Left lung (tissue), 10 donors: ENCODE measurements around the gene ACTN4. TPM values are rescaled to one million over a fixed set of nuclear protein-coding genes. Genes with fewer than 3 reads are reported as not detected.

Source experiments
- ATAC-seq: fragments of 200-7000 bp; cut with Tn5 transposase; one replicate; pipeline ENCODE4 v1.9.1; 2020; ENCODE audit warnings: moderate library complexity
- DNase-seq, 4 donors: peaks; one replicate each; pipeline ENCODE4 v3.0.0-alpha.2; 2013 to 2020
- H3K27ac ChIP-seq, 2 donors: fragments of 200-600 bp; sonication (generic) in 1 of 2; one replicate each; pipeline versions ENCODE4 v1.5.0 to v1.8.0; 2020 to 2021
- H3K27me3 ChIP-seq, 2 donors: fragments of 200-600 bp; sonication (generic) in 1 of 2; one replicate each; pipeline versions ENCODE4 v1.5.0 to v1.8.0; 2020 to 2021
- H3K36me3 ChIP-seq, 2 donors: fragments of 200-600 bp; sonication (generic) in 1 of 2; one replicate each; pipeline versions ENCODE4 v1.5.0 to v1.8.0; 2020 to 2021
- H3K4me1 ChIP-seq, 2 donors: fragments of 200-600 bp; one replicate each; pipeline ENCODE4 v1.8.0; 2021
- H3K4me3 ChIP-seq, 2 donors: fragments of 200-600 bp; sonication (generic) in 1 of 2; one replicate each; pipeline versions ENCODE4 v1.5.0 to v1.8.0; 2020 to 2021; ENCODE audit warnings: mild to moderate bottlenecking in 1 of 2
- H3K9me3 ChIP-seq, 2 donors: fragments of 200-600 bp; sonication (generic) in 1 of 2; one replicate each; pipeline versions ENCODE4 v1.5.0 to v1.8.0; 2020 to 2021
- CTCF ChIP-seq, 2 donors: fragments of 200-600 bp; sonication (generic) in 1 of 2; IDR thresholded peaks; one replicate each; pipeline versions ENCODE4 v1.5.0 to v1.8.0; 2021; ENCODE audit warnings: antibody characterized with exemption in 2 of 2
- intact Hi-C, 2 donors: fragments of 100-400 bp; cut with DNase I; formaldehyde crosslinking; loops; one replicate each; pipeline versions ENCODE4 v1.11.2 to v1.14.2; 2022
- polyA plus RNA-seq, 6 donors: library from polyadenylated mRNA; unstranded; fragments of 120-200 nt; gene quantifications; one replicate each; pipeline ENCODE4 v1.2.1, GENCODE V29; 2013; ENCODE audit not compliant: insufficient read length in 6 of 6
- total RNA-seq, 2 donors: library from RNA; stranded (reverse); fragmentation: NEBNext Ultra II Directional; extraction: Animal tissue kit (Norgen Biotek cat#: 25700); gene quantifications; one replicate each; pipeline ENCODE4 v1.2.1, GENCODE V29; 2021
- donor health status: DM: no; HTN: yes; CAD: no.
- donor health status: DM: no; HTN: no; CAD: no.

ACTN4 gene
- total and polyA plus RNA-seq, 8 donors = 373 to 647 (median 402) TPM

GRCh38 chr19:38726761-38727301, 79.4 kb downstream of the ACTN4 start:
- Histone ChIP-seq H3K36me3 (peaks cover 2 to 98% of the 10 kb centered on the region in 2 donors), H3K27ac (peak overlapping the region in 1 of 2 donors; percentile 45), H3K9me3 (no peaks in the 10 kb centered on the region), H3K27me3 (no peaks in the 10 kb centered on the region), H3K4me3 (no peak overlapping the region), H3K4me1 (peaks cover 0 to 17% of the 10 kb centered on the region in 2 donors)
- ATAC-seq (no peak), DNase-seq (no peak)
- intact Hi-C loops = loop anchor here (10.0 kb wide), 2 partner anchors 72 to 92 kb away; no protein-coding TSS in a partner anchor
- no peak for TF ChIP-seq CTCF (IDR thresholded peaks at IDR 0.05)

DNA sequence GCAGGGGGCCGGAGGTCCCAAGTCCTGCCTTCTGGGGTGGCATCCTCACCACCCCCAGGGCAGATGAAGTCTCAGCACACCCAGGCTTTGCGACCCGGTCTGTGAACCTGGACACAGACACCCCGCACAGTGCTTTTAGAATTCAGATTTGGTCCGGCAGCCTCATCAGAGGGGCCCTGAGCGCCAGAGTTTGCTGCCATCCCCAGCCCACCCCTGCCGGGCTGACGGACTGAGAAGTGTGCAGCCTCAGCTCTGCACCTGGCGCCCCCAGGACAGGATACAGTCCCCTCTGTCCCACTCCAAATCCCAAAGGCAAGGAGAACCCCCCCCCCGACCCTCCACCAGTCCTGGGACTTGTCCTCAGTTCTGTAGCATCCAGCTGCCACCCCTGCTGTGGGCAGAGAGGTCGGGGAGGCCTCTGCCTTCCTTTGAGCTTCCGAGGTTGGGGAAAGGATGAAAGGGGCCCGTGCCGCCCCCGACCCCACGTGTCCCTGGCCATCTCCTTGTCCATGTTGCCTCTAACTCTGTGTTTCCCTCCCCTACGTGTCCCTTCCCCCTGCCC, 79.9 kb downstream of the ACTN4 start:
- ATAC-seq (no peak), DNase-seq (peak in 1 of 4 donors; percentile 55)
- Histone ChIP-seq H3K36me3 (peaks cover 0 to 97% of the 10 kb centered on the region in 2 donors), H3K4me3 (no peak overlapping the region), H3K9me3 (no peaks in the 10 kb centered on the region), H3K27ac (peak overlapping the region in 1 of 2 donors; percentile 45), H3K27me3 (no peaks in the 10 kb centered on the region), H3K4me1 (peaks cover 0 to 20% of the 10 kb centered on the region in 2 donors)
- no peak for TF ChIP-seq CTCF (IDR thresholded peaks at IDR 0.05)
- intact Hi-C loops = loop anchor here (10.0 kb wide), 2 partner anchors 73 to 93 kb away; no protein-coding TSS in a partner anchor

DNA sequence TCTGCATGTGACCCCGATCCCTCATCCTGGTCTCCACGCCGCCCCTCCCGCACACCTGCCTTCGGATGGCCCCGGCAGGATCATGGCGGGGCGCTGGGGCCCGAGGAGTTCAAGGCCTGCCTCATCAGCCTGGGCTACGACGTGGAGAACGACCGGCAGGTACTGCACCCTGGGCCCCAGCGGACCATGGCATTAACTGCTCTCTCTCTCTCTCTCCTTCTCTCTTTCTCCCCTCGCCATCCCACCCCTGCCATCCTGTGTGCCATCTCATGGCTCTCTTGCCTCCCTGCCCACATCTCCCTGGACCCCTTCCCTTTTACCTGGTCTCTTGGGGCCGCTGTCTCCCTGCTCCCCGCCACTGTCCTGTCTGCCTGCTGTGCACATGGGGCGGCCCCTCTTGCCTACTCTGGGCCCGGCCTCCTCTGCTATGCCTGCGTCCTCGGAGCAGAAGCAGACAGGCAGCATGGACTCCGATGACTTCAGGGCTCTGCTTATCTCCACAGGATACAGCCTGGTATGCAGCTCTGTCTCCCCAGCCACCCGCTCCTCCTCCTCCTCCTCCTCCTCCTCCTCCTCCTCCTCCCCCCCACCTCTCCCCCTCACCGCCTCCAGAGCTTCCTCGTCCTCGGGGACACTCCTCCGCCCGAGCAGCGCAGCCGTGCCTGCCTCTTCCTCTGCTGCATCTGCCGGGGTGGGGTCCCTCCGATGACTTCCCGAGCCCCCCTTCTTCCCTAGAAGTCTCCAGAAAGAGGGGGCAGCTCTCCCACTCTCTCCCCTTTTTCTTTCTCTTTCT, 80.6 kb downstream of the ACTN4 start:
- ATAC-seq (no peak), DNase-seq (peak in 2 of 4 donors; percentile 33 to 62)
- no peak overlapping the region for H3K4me3 ChIP-seq
- no peak for TF ChIP-seq CTCF (IDR thresholded peaks at IDR 0.05)
- H3K9me3 ChIP-seq = no peaks in the 10 kb centered on the region
- intact Hi-C loops = loop anchor here (10.0 kb wide), 2 partner anchors 73 to 93 kb away; no protein-coding TSS in a partner anchor
- H3K27ac ChIP-seq = peak overlapping the region; percentile 13 to 30
- peaks cover 0 to 90% of the 10 kb centered on the region in 2 donors for H3K36me3 ChIP-seq
- H3K4me1 ChIP-seq = peaks cover 0 to 27% of the 10 kb centered on the region in 2 donors
- H3K27me3 ChIP-seq = no peaks in the 10 kb centered on the region

DNA sequence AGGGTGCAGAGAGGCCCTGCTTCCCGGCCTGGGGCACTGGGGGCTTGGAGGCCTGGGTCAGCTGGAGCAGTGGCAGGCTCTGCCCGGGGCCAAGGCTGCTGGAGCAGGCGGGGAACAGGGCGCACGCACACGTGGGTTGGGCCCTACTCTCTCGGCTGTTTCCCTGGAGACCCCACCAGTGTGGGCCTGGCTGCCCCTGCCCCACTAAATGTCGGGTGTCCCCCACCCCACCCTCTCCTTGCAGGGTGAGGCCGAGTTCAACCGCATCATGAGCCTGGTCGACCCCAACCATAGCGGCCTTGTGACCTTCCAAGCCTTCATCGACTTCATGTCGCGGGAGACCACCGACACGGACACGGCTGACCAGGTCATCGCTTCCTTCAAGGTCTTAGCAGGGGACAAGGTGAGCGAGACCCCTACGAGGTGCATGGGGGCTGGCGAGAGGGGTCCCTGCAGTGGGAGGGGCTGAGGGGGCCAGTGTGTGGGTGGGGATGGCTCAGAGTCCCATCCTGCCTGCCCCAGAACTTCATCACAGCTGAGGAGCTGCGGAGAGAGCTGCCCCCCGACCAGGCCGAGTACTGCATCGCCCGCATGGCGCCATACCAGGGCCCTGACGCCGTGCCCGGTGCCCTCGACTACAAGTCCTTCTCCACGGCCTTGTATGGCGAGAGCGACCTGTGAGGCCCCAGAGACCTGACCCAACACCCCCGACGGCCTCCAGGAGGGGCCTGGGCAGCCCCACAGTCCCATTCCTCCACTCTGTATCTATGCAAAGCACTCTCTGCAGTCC, 81.5 kb downstream of the ACTN4 start:
- Histone ChIP-seq H3K27ac (peak overlapping the region in 1 of 2 donors; percentile 23), H3K36me3 (peaks cover 0 to 82% of the 10 kb centered on the region in 2 donors), H3K9me3 (no peaks in the 10 kb centered on the region), H3K4me1 (peaks cover 0 to 36% of the 10 kb centered on the region in 2 donors), H3K27me3 (no peaks in the 10 kb centered on the region), H3K4me3 (no peak overlapping the region)
- no peak for TF ChIP-seq CTCF (IDR thresholded peaks at IDR 0.05)
- intact Hi-C loops = loop anchor here (10.0 kb wide), 2 partner anchors 74 to 94 kb away; no protein-coding TSS in a partner anchor
- DNase-seq (peak in 2 of 4 donors; percentile 31 to 81), ATAC-seq (no peak)
